Left renal cortex interstitium (tissue), 4 donors: Measurements from ENCODE around the gene JAZF1. TPM values are rescaled to one million over a fixed set of nuclear protein-coding genes. Genes with fewer than 3 reads are reported as not detected.
"Not testable (repeated sequence)": the region's sequence is repeated elsewhere in the genome, so short reads cannot be mapped to it uniquely, and the experiment has no call there.

Experiments used
- DNase-seq, 4 donors: peaks; one replicate each; pipeline ENCODE4 v3.0.0-alpha.2; 2013; ENCODE audit warnings: low read depth in 4 of 4, low spot score in 2 of 4, missing footprints in 1 of 4
- polyA plus RNA-seq, 4 donors: library from polyadenylated mRNA; unstranded; fragments of 120-200 nt; gene quantifications; one replicate each; pipeline ENCODE4 v1.2.1, GENCODE V29; 2013; ENCODE audit not compliant: insufficient read length in 4 of 4

Gene JAZF1
- polyA plus RNA-seq, 4 donors = 10.9 to 15.5 (median 13.3) TPM

DNA sequence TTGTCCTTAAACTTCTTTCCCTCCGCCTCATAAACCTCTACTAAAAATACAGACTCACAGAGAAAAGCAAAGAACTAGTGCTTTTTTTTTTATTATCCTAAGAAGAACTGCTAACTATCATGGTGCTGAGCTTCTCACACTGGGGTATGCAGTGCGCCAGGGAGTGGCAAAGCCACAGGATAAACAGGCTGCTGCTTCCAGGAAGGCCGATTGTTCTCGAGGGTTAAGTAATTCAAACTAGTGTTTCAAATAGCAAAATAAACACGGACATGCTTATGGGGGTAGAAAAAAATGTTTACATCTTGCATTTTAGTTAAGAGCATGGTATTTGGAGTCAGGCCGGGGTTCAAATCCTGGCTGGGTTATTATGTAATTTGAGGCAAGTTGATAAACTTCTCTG lies 283.6 kb downstream of the JAZF1 start:
- DNase-seq = no peak

- no peak for DNase-seq
Observed at GRCh38 chr7:27895551-27895950, 285.0 kb downstream of the JAZF1 start.

DNA sequence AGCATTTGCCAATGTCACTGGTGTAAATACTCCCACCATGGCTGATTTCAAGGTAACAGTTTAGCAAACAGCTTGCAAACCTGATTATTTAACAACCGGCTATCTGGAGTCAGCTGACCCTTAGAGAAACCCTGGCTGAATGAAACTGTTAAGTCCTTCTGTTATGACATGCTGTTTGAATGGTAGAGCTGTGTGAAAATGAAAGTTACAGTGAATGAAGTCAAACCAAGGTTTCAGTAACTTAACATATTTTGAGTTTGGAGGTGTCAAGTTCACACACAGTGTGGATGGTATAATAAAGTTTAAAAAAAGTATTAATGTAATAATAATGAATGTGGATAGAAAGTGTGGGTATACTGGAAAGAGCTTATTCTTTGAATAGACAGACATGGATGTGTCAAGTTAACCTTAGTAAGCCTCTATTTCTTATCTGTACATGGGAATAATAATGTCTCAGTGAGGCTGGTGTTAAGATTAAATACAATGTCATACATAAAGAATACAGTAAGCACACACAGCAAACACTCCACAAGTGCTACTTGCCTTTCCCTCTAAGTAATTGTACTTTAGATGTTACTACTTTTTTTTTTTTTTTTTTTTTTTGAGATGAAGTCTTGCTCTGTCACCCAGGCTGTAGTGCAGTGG lies 290.3 kb downstream of the JAZF1 start:
- DNase-seq = no peak

GRCh38 chr7:27889800-27890199 lies 290.8 kb downstream of the JAZF1 start:
- DNase-seq = no peak

DNA sequence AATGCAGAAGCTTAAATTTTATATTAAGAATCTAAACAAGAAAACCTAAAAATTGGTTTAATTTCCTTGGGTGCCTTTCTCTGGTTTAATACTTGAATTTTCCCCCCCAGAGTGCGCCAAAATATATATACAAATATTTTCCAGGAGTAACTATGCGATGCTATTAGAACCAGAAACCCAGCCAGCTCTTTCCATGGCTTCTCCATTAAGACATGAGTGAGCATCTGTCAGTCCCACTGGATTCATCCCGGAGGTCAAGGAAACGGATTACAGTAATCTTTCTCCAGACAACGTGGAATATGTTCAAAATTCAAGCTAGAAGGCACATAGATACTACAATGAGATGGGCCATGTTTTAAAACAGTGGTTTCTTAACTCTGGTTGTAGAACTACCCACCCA lies 291.9 kb downstream of the JAZF1 start:
- DNase-seq = no peak

- not testable (repeated sequence) for DNase-seq
Observed at GRCh38 chr7:27886710-27887109, 293.9 kb downstream of the JAZF1 start.

- DNase-seq = no peak
Observed at GRCh38 chr7:27885652-27886051, 294.9 kb downstream of the JAZF1 start.

DNA sequence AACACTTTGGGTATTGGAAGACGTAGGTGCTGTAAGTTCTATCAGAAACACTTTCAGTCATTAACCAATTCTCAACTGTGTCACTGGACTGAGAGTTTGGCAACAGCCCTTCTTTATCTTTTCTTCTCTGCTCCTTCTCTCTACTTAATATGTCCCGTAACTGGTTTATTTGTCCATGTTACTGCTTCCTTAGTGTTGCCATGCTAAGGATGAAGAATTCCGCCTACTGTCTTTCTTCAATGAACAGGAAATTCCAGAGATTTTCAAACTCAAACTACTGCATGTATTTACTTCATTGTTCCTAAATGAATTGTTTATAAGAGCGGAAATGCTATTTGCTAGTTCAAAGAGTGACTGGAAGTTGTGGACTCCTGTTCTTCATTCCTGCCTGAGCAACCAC lies 296.9 kb downstream of the JAZF1 start:
- DNase-seq = no peak

DNA sequence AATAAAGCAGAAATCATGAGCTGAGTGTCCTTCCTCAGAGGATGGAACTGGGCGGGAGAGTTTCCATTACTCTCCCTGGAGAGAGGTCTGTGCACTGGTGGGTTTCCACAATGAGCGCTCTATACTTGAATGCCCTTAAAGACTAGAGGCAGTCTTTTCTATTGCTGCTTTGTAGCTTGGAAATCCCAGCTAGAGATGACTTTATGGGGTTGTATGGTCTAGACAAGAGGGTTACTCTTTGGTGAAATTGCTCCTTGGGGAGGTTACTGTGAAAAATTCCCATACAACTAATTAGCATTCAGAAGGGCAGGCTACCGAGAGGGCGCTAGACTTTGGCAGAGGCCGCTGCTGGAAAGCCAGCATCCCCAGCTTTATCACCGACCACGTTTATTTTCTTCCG lies 303.8 kb downstream of the JAZF1 start:
- no peak for DNase-seq

DNA sequence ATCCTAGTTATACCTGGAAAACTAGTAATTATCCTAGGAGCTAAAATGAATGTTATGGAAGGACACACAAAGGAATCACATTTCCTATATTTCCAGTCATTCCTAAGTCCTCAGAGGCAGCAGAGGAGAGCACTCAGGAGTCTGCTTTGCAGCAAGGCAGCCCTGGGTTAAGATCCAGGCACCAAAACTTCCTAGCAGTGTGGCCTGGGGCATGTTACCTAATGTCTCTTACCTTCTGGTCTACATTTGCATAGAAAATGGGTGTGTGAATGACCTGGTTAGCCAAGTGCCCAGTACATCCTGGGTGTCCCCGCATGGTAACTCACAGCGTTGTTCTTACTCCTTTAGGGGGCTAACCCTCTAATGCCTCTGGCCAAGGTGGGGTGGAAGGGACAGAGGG lies 304.8 kb downstream of the JAZF1 start:
- DNase-seq = no peak

- DNase-seq = no peak
Observed at GRCh38 chr7:27875061-27875460, 305.5 kb downstream of the JAZF1 start.

DNA sequence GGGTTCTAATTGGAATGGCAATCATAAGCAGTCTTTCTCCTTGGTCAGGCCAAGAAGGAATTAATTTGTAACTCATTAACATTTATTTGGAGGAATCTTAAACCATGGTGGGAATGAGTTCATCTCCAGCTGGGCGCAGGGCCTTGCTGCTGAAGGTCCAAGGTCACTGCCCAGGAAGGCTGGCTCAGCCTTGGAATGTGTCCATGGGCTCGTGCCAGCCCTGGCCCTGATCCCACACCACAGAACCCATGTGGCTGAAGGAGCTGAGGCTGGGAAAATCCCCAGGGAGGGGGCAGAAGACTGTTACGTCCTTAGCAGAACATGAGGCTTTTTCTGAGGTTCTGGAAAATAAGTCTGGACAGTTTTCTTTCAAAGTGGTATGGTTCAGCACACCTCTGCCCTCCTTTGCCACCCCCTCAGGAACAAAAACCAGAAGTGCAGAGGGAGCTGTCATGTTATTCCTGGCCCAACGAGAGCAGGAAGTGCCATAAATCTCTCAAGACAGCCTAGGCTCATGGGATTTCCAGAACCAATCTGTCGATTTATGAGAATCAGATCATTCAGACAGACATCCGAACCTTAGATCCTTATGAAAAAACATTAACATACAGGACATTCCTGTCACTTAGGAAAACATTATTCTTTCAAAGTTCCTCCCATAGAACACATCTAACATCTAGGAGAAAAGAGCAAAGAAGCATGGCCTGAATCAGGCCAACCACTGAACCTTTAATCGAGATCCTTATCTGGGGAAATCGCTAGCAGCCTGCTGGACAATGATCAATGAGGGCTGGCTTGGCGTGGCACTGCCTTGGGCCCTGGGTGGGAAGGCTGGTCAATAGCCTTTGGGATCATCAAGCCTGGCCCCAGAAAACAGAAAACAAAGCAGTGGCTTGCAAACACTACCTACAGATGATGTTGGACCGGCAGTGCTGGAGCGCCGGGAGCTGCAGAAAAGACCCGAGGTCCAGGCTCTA lies 306.3 kb downstream of the JAZF1 start:
- no peak for DNase-seq

GRCh38 chr7:27872356-27873275 lies 308.0 kb downstream of the JAZF1 start:
- no peak for DNase-seq

GRCh38 chr7:27871866-27872265 lies 308.7 kb downstream of the JAZF1 start:
- DNase-seq = no peak

- no peak for DNase-seq
Observed at GRCh38 chr7:27871086-27871485, 309.5 kb downstream of the JAZF1 start.

GRCh38 chr7:27870595-27870994 lies 310.0 kb downstream of the JAZF1 start:
- DNase-seq = no peak

DNA sequence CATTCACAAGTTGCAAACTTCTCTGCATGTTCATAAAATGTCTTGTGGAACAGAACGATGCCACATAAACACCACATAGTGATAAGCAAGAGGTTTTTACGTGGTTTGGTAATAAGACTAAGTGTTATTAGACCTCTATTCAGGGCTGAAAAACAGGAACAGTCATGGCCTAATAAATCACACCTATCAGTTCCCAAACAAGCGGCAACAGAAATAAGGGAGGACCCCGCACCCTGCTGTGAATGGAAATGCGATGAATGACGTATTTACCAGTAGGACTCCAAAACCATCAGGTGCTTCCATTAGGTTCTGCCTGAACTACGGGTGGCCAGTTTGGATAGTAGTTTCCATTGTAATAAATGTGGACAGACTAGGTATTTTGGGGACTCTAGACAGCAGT lies 311.5 kb downstream of the JAZF1 start:
- no peak for DNase-seq

DNA sequence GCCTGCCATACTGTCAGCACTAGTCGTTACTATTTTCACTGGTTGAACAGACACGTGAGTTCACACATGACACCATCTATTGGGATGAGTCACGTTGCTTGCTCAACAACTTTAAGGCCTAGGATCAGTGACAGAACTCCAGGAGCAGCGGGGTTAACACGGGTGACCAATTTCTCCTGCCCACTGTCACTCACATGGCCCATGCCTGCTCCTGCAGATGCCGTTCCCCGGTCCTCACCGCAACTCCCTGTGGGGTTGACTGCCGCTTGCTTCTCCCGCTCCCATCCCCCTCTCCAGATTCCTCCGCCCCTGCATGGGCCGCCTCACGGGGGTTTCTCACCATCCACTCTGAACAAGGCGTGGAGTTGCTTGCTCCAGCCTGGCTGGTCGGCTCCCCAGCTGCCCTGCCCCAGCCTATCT lies 312.5 kb downstream of the JAZF1 start:
- DNase-seq = no peak

GRCh38 chr7:27866828-27867672 lies 313.5 kb downstream of the JAZF1 start:
- no peak for DNase-seq

DNA sequence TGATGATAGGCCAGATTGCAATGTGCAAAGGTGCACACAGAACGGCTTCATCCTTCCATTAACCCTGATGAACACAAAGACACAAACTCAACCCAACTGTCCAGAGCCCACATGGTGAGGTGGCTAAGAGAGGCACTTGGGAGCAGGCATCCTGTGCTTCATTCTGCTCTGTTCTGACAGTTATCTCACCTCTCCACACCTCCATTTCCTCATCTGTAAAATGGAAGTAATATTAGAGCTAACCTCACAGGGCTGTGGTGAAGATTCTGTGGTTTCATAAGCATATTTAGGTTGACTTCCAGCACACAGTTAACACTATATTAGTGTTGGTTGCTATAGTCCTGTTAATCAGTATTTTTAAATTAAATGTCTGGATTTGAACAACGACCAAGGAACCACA lies 314.3 kb downstream of the JAZF1 start:
- DNase-seq = no peak
